ENCODE measurements around the gene GRAMD2B. TPM values are rescaled to one million over a fixed set of nuclear protein-coding genes. Genes with fewer than 3 reads are reported as not detected.
A peak's percentile ranks its signal among the peaks of the same experiment; 100 is the strongest.

Gene GRAMD2B
- total and polyA plus RNA-seq, 2 of the 13 experiments (the other 11 are each of a cell fraction or from before 2014, with no cell fraction given): 8.1 to 10.6 TPM

GRCh38 chr5:126471875-126472537 is 48.8 kb downstream of the GRAMD2B start (continued):
- TF ChIP-seq POGK (CRISPR knock-in tag; conservative IDR thresholded peaks at IDR 0.05) (no peak), KLF16 (CRISPR knock-in tag; IDR thresholded peaks at IDR 0.05) (no peak), ASH2L (IDR thresholded peaks at IDR 0.05; ENCODE audit: insufficient read length, low read depth, low read length) (peak; percentile 83), REPIN1 (CRISPR knock-in tag; IDR thresholded peaks at IDR 0.05; ENCODE audit: borderline replicate concordance, low read depth) (peak; percentile 81; the same call in 1 of the 2 replicates), SIX4 (CRISPR knock-in tag; IDR thresholded peaks at IDR 0.05) (peak; percentile 99), FOSL1 (CRISPR knock-in tag; IDR thresholded peaks at IDR 0.05; ENCODE audit: borderline replicate concordance) (peak; percentile 78), AGO1 (IDR thresholded peaks at IDR 0.05; ENCODE audit: low read depth, low read length, poor library complexity, severe bottlenecking) (no peak), NR2F1 (CRISPR knock-in tag; IDR thresholded peaks at IDR 0.05) (0 out of 4 replicates have a peak, but pooled peaks of 1 of the 2 experiments have one; percentile 20), SATB2 (CRISPR knock-in tag; IDR thresholded peaks at IDR 0.05) (0 out of 2 replicates have a peak, but pooled peaks have one; percentile 57), ZIK1 (CRISPR knock-in tag; IDR thresholded peaks at IDR 0.05; ENCODE audit: borderline replicate concordance, low read depth) (no peak), JUND (CRISPR knock-in tag; IDR thresholded peaks at IDR 0.05) (peak; percentile 74; the same call in 1 of the 2 replicates), ZC3H4 (CRISPR knock-in tag; IDR thresholded peaks at IDR 0.05; ENCODE audit: borderline replicate concordance) (no peak), SAP130 (CRISPR knock-in tag; IDR thresholded peaks at IDR 0.05; ENCODE audit: low read depth) (peak; percentile 38; the same call in 1 of the 2 replicates), ZBTB25 (CRISPR knock-in tag; IDR thresholded peaks at IDR 0.05) (no peak)
- TF ChIP-seq, protein P1, sequence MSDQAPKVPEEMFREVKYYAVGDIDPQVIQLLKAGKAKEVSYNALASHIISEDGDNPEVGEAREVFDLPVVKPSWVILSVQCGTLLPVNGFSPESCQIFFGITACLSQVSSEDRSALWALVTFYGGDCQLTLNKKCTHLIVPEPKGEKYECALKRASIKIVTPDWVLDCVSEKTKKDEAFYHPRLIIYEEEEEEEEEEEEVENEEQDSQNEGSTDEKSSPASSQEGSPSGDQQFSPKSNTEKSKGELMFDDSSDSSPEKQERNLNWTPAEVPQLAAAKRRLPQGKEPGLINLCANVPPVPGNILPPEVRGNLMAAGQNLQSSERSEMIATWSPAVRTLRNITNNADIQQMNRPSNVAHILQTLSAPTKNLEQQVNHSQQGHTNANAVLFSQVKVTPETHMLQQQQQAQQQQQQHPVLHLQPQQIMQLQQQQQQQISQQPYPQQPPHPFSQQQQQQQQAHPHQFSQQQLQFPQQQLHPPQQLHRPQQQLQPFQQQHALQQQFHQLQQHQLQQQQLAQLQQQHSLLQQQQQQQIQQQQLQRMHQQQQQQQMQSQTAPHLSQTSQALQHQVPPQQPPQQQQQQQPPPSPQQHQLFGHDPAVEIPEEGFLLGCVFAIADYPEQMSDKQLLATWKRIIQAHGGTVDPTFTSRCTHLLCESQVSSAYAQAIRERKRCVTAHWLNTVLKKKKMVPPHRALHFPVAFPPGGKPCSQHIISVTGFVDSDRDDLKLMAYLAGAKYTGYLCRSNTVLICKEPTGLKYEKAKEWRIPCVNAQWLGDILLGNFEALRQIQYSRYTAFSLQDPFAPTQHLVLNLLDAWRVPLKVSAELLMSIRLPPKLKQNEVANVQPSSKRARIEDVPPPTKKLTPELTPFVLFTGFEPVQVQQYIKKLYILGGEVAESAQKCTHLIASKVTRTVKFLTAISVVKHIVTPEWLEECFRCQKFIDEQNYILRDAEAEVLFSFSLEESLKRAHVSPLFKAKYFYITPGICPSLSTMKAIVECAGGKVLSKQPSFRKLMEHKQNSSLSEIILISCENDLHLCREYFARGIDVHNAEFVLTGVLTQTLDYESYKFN (CRISPR knock-in tag; conservative IDR thresholded peaks at IDR 0.05): peak; percentile 91
- TF ChIP-seq, protein P2, sequence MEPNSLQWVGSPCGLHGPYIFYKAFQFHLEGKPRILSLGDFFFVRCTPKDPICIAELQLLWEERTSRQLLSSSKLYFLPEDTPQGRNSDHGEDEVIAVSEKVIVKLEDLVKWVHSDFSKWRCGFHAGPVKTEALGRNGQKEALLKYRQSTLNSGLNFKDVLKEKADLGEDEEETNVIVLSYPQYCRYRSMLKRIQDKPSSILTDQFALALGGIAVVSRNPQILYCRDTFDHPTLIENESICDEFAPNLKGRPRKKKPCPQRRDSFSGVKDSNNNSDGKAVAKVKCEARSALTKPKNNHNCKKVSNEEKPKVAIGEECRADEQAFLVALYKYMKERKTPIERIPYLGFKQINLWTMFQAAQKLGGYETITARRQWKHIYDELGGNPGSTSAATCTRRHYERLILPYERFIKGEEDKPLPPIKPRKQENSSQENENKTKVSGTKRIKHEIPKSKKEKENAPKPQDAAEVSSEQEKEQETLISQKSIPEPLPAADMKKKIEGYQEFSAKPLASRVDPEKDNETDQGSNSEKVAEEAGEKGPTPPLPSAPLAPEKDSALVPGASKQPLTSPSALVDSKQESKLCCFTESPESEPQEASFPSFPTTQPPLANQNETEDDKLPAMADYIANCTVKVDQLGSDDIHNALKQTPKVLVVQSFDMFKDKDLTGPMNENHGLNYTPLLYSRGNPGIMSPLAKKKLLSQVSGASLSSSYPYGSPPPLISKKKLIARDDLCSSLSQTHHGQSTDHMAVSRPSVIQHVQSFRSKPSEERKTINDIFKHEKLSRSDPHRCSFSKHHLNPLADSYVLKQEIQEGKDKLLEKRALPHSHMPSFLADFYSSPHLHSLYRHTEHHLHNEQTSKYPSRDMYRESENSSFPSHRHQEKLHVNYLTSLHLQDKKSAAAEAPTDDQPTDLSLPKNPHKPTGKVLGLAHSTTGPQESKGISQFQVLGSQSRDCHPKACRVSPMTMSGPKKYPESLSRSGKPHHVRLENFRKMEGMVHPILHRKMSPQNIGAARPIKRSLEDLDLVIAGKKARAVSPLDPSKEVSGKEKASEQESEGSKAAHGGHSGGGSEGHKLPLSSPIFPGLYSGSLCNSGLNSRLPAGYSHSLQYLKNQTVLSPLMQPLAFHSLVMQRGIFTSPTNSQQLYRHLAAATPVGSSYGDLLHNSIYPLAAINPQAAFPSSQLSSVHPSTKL (CRISPR knock-in tag; IDR thresholded peaks at IDR 0.05): peak; percentile 69
- TF ChIP-seq, protein P3, sequence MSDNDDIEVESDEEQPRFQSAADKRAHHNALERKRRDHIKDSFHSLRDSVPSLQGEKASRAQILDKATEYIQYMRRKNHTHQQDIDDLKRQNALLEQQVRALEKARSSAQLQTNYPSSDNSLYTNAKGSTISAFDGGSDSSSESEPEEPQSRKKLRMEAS (IDR thresholded peaks at IDR 0.05): 0 out of 2 replicates have a peak, but pooled peaks have one; percentile 20

Measured in HepG2 (cell line).